ENCODE data around the gene FBXO2. TPM values are rescaled to one million over a fixed set of nuclear protein-coding genes. Genes with fewer than 3 reads are reported as not detected.

Gene FBXO2
- total RNA-seq, 1 donor from 2014 or later: 3.1 TPM

- Mint-ChIP-seq H3K9me3 (no peaks in the 10 kb centered on the region), H3K4me3 (no peak overlapping the region), H3K27ac (no peak overlapping the region), H3K36me3 (no peaks in the 10 kb centered on the region), H3K4me1 (peaks cover 8% of the 10 kb centered on the region), H3K27me3 (ENCODE audit: low read depth) (peaks cover 55% of the 10 kb centered on the region)
- TF ChIP-seq, protein P1, sequence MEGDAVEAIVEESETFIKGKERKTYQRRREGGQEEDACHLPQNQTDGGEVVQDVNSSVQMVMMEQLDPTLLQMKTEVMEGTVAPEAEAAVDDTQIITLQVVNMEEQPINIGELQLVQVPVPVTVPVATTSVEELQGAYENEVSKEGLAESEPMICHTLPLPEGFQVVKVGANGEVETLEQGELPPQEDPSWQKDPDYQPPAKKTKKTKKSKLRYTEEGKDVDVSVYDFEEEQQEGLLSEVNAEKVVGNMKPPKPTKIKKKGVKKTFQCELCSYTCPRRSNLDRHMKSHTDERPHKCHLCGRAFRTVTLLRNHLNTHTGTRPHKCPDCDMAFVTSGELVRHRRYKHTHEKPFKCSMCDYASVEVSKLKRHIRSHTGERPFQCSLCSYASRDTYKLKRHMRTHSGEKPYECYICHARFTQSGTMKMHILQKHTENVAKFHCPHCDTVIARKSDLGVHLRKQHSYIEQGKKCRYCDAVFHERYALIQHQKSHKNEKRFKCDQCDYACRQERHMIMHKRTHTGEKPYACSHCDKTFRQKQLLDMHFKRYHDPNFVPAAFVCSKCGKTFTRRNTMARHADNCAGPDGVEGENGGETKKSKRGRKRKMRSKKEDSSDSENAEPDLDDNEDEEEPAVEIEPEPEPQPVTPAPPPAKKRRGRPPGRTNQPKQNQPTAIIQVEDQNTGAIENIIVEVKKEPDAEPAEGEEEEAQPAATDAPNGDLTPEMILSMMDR (IDR thresholded peaks at IDR 0.05; ENCODE audit: unreplicated experiment): no peak
- no peak for DNase-seq (ENCODE audit: low spot score in 2 of 2, unreplicated experiment in 2 of 2)
Observed at GRCh38 chr1:11647333-11647732, 6.9 kb downstream of the FBXO2 start.

- TF ChIP-seq, protein P1 (IDR thresholded peaks at IDR 0.05; ENCODE audit: unreplicated experiment): no peak
- peaks cover 8% of the 10 kb centered on the region for H3K4me1 Mint-ChIP-seq
- peaks cover 49% of the 10 kb centered on the region for H3K27me3 Mint-ChIP-seq (ENCODE audit: low read depth)
- no peak overlapping the region for H3K4me3 Mint-ChIP-seq
- no peaks in the 10 kb centered on the region for H3K9me3 Mint-ChIP-seq
- DNase-seq (ENCODE audit: low spot score in 2 of 2, unreplicated experiment in 2 of 2): no peak
- H3K27ac Mint-ChIP-seq: no peak overlapping the region
- H3K36me3 Mint-ChIP-seq: no peaks in the 10 kb centered on the region
Observed at GRCh38 chr1:11646317-11646716, 7.9 kb downstream of the FBXO2 start.

- no peaks in the 10 kb centered on the region for H3K9me3 Mint-ChIP-seq
- no peak overlapping the region for H3K27ac Mint-ChIP-seq
- peaks cover 43% of the 10 kb centered on the region for H3K27me3 Mint-ChIP-seq (ENCODE audit: low read depth)
- peak; percentile 64 to 86 for DNase-seq (ENCODE audit: low spot score in 2 of 2, unreplicated experiment in 2 of 2)
- TF ChIP-seq, protein P1 (IDR thresholded peaks at IDR 0.05; ENCODE audit: unreplicated experiment): peak; percentile 43
- H3K4me1 Mint-ChIP-seq: peaks cover 4% of the 10 kb centered on the region
- H3K36me3 Mint-ChIP-seq: no peaks in the 10 kb centered on the region
- H3K4me3 Mint-ChIP-seq: no peak overlapping the region
Observed at GRCh38 chr1:11645670-11646265, 8.5 kb downstream of the FBXO2 start.

GRCh38 chr1:11645270-11645669 is 9.0 kb downstream of the FBXO2 start:
- H3K36me3 Mint-ChIP-seq: no peaks in the 10 kb centered on the region
- H3K9me3 Mint-ChIP-seq: no peaks in the 10 kb centered on the region
- peaks cover 2% of the 10 kb centered on the region for H3K4me1 Mint-ChIP-seq
- peaks cover 42% of the 10 kb centered on the region for H3K27me3 Mint-ChIP-seq (ENCODE audit: low read depth)
- no peak overlapping the region for H3K4me3 Mint-ChIP-seq
- no peak overlapping the region for H3K27ac Mint-ChIP-seq
- DNase-seq (ENCODE audit: low spot score in 2 of 2, unreplicated experiment in 2 of 2): no peak
- TF ChIP-seq, protein P1 (IDR thresholded peaks at IDR 0.05; ENCODE audit: unreplicated experiment): no peak

DNA sequence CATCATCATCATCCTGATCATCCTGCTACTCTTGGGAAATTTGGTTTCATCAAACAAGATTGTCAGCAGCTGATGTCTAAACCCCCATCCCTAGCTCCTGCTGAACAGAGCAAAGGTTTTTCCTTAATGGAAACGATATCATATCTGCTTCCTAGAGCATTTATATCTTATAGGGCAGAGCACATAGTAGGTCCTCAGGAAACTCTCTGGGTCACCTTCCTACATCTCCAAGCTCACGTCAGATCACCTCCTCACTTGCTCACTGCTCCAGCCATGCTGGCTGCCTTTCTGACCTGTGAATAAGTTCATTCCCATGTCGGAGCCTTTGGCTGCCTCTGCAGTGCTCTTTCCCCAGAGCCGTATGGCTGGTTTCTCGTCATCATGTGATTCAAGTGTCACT is 10.4 kb downstream of the FBXO2 start:
- Mint-ChIP-seq H3K4me3 (no peak overlapping the region), H3K4me1 (no peaks in the 10 kb centered on the region), H3K36me3 (no peaks in the 10 kb centered on the region), H3K9me3 (no peaks in the 10 kb centered on the region), H3K27ac (no peak overlapping the region), H3K27me3 (ENCODE audit: low read depth) (peaks cover 33% of the 10 kb centered on the region)
- TF ChIP-seq, protein P1 (IDR thresholded peaks at IDR 0.05; ENCODE audit: unreplicated experiment): no peak
- DNase-seq (ENCODE audit: low spot score in 2 of 2, unreplicated experiment in 2 of 2): no peak

Measured in mesothelial cell of epicardium (in vitro differentiated cells).